ENCODE measurements around the gene ANO7. TPM values are rescaled to one million over a fixed set of nuclear protein-coding genes. Genes with fewer than 3 reads are reported as not detected.

Gene ANO7
- total RNA-seq, 1 donor from 2014 or later = 16.1 TPM

DNA sequence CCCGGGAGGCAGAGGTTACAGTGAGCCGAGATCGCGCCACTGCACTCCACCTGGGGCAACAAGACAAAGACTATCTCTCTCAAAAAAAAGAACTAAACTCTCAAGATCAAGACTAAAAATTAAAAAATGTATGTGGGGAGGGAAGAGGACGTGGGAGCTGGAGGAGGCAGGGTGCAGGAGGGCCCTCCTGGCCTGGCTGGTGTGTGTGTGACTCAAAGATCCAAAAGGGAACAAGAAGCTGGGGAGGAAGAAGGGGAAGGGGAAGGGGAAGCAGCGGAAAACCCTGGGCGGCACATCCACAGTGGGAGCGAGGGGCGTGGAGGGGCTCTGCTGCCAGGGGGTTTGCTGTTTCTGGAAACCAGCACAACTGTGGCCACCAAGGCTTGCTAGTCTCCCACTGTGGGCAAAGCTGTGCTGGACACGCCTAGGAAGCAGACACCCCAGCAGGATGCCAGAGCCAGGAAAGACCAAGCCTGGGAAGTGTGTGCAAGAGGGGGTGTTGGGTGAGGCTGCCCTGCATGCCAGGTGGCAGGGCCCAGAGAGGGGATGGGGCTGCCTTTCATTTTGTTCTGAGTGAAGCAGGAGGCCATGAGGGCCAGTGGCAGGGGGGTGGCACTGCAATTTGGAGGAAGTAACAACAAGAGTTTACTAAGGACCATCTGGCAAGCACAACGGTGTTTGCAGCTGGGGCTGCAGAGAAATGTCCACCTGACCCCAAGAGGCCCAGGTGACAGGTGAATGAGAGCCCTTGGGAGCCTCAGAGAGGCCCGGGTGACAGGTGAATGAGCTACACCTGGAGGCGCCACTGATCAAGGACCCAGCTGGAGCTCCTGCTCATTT lies 44.5 kb downstream of the ANO7 start:
- Mint-ChIP-seq H3K27ac (ENCODE audit: unreplicated experiment) (peak overlapping the region; percentile 72), H3K4me3 (ENCODE audit: unreplicated experiment) (no peak overlapping the region), H3K4me1 (ENCODE audit: unreplicated experiment) (peaks cover 37% of the 10 kb centered on the region), H3K27me3 (ENCODE audit: unreplicated experiment) (peaks cover 22% of the 10 kb centered on the region), H3K36me3 (ENCODE audit: low read depth, unreplicated experiment) (peaks cover 75% of the 10 kb centered on the region), H3K9me3 (ENCODE audit: unreplicated experiment) (no peaks in the 10 kb centered on the region)
- DNase-seq (ENCODE audit: low spot score) = no peak
- TF ChIP-seq, protein P1, sequence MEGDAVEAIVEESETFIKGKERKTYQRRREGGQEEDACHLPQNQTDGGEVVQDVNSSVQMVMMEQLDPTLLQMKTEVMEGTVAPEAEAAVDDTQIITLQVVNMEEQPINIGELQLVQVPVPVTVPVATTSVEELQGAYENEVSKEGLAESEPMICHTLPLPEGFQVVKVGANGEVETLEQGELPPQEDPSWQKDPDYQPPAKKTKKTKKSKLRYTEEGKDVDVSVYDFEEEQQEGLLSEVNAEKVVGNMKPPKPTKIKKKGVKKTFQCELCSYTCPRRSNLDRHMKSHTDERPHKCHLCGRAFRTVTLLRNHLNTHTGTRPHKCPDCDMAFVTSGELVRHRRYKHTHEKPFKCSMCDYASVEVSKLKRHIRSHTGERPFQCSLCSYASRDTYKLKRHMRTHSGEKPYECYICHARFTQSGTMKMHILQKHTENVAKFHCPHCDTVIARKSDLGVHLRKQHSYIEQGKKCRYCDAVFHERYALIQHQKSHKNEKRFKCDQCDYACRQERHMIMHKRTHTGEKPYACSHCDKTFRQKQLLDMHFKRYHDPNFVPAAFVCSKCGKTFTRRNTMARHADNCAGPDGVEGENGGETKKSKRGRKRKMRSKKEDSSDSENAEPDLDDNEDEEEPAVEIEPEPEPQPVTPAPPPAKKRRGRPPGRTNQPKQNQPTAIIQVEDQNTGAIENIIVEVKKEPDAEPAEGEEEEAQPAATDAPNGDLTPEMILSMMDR (IDR thresholded peaks at IDR 0.05; ENCODE audit: unreplicated experiment) = no peak

DNA sequence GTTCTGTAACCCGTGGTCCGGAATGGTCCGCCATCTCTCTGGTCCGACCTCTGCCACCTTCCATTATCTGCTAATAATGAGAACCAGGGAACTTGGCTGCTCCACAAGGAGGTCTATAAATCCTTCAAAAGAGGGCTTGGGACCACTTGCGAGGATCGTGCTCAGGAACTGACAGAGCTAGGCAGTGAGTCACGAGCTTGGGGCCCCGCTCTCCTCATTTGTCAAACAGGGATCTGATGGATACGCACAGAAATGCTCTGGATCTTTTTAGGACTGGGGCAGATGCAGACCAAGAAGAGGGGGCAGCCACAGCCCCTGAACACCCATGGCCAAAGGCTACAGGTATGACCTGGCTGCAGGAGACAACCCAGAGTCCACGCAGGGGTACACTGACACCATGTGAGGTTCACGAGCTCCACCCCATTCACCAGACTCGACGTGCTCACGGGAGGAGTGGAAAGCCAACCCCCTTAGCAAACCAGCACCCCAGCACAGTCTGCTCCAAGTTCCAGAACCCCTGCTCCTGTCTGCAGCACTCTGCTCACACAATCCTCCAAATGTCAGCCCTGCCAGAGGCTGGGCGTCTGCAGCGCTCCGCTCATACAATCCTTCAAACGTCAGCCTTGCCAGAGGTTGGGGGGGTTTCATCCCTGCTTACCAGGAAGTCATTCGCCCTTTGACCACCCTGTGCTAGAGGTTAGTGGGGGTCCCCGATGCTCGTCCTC lies 45.8 kb downstream of the ANO7 start:
- H3K4me1 Mint-ChIP-seq (ENCODE audit: unreplicated experiment) = peaks cover 31% of the 10 kb centered on the region
- H3K9me3 Mint-ChIP-seq (ENCODE audit: unreplicated experiment) = no peaks in the 10 kb centered on the region
- H3K27me3 Mint-ChIP-seq (ENCODE audit: unreplicated experiment) = peaks cover 18% of the 10 kb centered on the region
- TF ChIP-seq, protein P1 (IDR thresholded peaks at IDR 0.05; ENCODE audit: unreplicated experiment) = no peak
- DNase-seq (ENCODE audit: low spot score) = no peak
- H3K4me3 Mint-ChIP-seq (ENCODE audit: unreplicated experiment) = peak overlapping the region; percentile 33
- H3K27ac Mint-ChIP-seq (ENCODE audit: unreplicated experiment) = no peak overlapping the region
- peaks cover 80% of the 10 kb centered on the region for H3K36me3 Mint-ChIP-seq (ENCODE audit: low read depth, unreplicated experiment)

DNA sequence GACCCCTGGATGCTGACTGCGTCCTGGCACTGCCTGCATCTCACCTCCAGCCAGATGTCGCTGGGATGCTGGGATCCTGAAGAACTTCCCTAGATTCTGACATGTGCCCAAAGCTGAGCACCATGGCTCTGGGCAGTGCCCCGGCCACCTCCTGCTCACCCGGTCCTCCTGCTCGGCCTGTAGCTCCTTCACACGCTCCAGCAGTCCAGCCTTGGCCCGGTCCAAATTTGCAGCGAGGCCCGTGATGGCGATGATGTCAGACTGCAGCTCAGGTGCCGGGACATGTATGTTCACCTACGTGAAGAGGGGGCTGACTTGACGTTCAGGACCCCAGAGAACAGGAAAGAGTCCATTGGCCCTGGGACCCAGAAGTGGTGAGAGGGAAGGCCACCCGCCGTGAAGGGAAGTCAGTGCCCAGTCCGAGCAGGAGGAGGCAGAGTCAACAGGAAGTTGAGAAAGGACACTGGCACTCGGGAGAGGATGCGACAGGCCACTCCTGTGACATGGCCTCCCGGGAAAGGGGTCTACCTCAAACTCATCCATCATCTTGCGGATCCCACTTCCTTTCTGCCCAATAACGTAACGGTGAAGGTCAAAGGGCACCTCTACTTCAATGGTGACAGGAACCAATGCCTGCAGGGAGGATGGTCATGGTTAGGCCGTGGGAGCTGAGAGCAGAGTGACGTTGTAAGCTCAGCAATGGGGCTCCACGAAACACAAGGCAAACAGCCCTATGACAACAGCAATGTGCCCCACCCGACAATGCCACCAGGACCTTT lies 46.7 kb downstream of the ANO7 start:
- H3K4me1 Mint-ChIP-seq (ENCODE audit: unreplicated experiment) = peaks cover 28% of the 10 kb centered on the region
- TF ChIP-seq, protein P1 (IDR thresholded peaks at IDR 0.05; ENCODE audit: unreplicated experiment) = no peak
- DNase-seq (ENCODE audit: low spot score) = no peak
- H3K27me3 Mint-ChIP-seq (ENCODE audit: unreplicated experiment) = peaks cover 18% of the 10 kb centered on the region
- H3K27ac Mint-ChIP-seq (ENCODE audit: unreplicated experiment) = no peak overlapping the region
- no peaks in the 10 kb centered on the region for H3K9me3 Mint-ChIP-seq (ENCODE audit: unreplicated experiment)
- peak overlapping the region; percentile 33 for H3K4me3 Mint-ChIP-seq (ENCODE audit: unreplicated experiment)
- H3K36me3 Mint-ChIP-seq (ENCODE audit: low read depth, unreplicated experiment) = peaks cover 85% of the 10 kb centered on the region

DNA sequence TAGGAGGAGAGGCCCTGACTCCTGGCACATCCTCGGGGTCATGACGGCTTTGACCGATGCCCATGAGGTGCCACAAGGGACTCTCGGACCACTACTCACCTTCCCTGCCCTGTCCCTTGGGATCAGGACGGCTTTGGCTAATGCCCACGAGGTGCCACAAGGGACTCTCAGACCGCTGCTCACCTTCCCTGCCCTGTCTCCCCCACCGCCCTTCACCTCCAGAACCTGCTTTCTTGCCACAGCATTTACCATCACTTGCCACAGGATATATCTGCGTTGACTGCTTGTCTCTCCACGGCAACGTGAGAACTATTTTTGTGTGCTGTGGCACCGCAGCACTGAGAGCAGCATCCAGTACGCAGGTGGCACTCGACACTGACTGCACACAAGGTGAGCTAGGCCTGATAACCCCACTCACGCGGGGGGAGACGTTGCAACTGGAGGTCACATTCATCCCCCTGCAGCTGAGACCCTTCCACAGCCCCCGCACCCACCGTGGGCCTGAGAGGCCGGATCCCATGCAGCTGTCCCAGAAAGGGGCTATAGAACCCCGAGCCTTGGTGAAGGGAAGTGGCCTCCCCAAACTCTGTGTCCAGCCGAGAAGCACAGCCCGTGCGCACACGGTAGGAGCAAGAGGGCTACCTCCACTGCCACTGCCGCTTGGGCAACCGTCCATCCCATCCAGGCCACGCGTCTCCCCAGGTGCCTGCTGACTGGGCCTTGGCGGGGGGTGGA lies 47.5 kb downstream of the ANO7 start:
- H3K27me3 Mint-ChIP-seq (ENCODE audit: unreplicated experiment) = peaks cover 18% of the 10 kb centered on the region
- H3K4me3 Mint-ChIP-seq (ENCODE audit: unreplicated experiment) = no peak overlapping the region
- DNase-seq (ENCODE audit: low spot score) = no peak
- peaks cover 28% of the 10 kb centered on the region for H3K4me1 Mint-ChIP-seq (ENCODE audit: unreplicated experiment)
- no peaks in the 10 kb centered on the region for H3K9me3 Mint-ChIP-seq (ENCODE audit: unreplicated experiment)
- TF ChIP-seq, protein P1 (IDR thresholded peaks at IDR 0.05; ENCODE audit: unreplicated experiment) = no peak
- H3K27ac Mint-ChIP-seq (ENCODE audit: unreplicated experiment) = peak overlapping the region; percentile 74
- H3K36me3 Mint-ChIP-seq (ENCODE audit: low read depth, unreplicated experiment) = peaks cover 87% of the 10 kb centered on the region
